CMK (cell line): ENCODE data around the gene LMBR1.
"Not testable (repeated sequence)": the region's sequence is repeated elsewhere in the genome, so short reads cannot be mapped to it uniquely, and the experiment has no call there.

Source experiments
- DNase-seq: peaks from one replicate; pipeline ENCODE4 v3.0.0-alpha.2; 2010; ENCODE audit warnings: low read depth

Gene LMBR1

GRCh38 chr7:156845379-156846101, 47.4 kb downstream of the LMBR1 start:
- no peak for DNase-seq

- not testable (repeated sequence) for DNase-seq
These were observed 49.4 kb downstream of the LMBR1 start for GRCh38 chr7:156843582-156843981.

GRCh38 chr7:156843157-156843556, 49.8 kb downstream of the LMBR1 start:
- DNase-seq = no peak

- no peak for DNase-seq
These were observed 50.2 kb downstream of the LMBR1 start for GRCh38 chr7:156842740-156843140.

GRCh38 chr7:156842317-156842716, 50.7 kb downstream of the LMBR1 start:
- DNase-seq = no peak

GRCh38 chr7:156841497-156841896, 51.5 kb downstream of the LMBR1 start:
- DNase-seq = no peak

GRCh38 chr7:156840134-156840533, 52.8 kb downstream of the LMBR1 start:
- no peak for DNase-seq

- no peak for DNase-seq
These were observed 56.5 kb downstream of the LMBR1 start for GRCh38 chr7:156836443-156836842.

- no peak for DNase-seq
These were observed 58.5 kb downstream of the LMBR1 start for GRCh38 chr7:156834462-156834861.

- no peak for DNase-seq
These were observed 59.7 kb downstream of the LMBR1 start for GRCh38 chr7:156833312-156833711.

GRCh38 chr7:156832195-156832877, 60.6 kb downstream of the LMBR1 start:
- DNase-seq = no peak

- DNase-seq = no peak
These were observed 63.2 kb downstream of the LMBR1 start for GRCh38 chr7:156829669-156830336.

- DNase-seq = no peak
These were observed 65.3 kb downstream of the LMBR1 start for GRCh38 chr7:156827587-156828203.

GRCh38 chr7:156823435-156823834, 69.5 kb downstream of the LMBR1 start:
- no peak for DNase-seq

GRCh38 chr7:156820445-156821063, 72.4 kb downstream of the LMBR1 start:
- DNase-seq = no peak

- peak; percentile 14 for DNase-seq
These were observed 73.2 kb downstream of the LMBR1 start for GRCh38 chr7:156819733-156820295.

GRCh38 chr7:156818133-156818532, 74.8 kb downstream of the LMBR1 start:
- DNase-seq = no peak

- no peak for DNase-seq
These were observed 75.9 kb downstream of the LMBR1 start for GRCh38 chr7:156816943-156817572.

- DNase-seq = no peak
These were observed 81.3 kb downstream of the LMBR1 start for GRCh38 chr7:156811706-156812105.

GRCh38 chr7:156803656-156804055, 89.3 kb downstream of the LMBR1 start:
- not testable (repeated sequence) for DNase-seq

- DNase-seq = no peak
These were observed 90.8 kb downstream of the LMBR1 start for GRCh38 chr7:156802214-156802613.
